HUDEP-2 (cell line): ENCODE results near the gene NPHS1.

Source experiments
- DNase-seq, 76 experiments: peaks; one replicate each; lab custom pipeline; 2025; ENCODE audit not compliant: unreplicated experiment in 76 of 76; lab: John Stamatoyannopoulos, UW

Gene NPHS1

DNA sequence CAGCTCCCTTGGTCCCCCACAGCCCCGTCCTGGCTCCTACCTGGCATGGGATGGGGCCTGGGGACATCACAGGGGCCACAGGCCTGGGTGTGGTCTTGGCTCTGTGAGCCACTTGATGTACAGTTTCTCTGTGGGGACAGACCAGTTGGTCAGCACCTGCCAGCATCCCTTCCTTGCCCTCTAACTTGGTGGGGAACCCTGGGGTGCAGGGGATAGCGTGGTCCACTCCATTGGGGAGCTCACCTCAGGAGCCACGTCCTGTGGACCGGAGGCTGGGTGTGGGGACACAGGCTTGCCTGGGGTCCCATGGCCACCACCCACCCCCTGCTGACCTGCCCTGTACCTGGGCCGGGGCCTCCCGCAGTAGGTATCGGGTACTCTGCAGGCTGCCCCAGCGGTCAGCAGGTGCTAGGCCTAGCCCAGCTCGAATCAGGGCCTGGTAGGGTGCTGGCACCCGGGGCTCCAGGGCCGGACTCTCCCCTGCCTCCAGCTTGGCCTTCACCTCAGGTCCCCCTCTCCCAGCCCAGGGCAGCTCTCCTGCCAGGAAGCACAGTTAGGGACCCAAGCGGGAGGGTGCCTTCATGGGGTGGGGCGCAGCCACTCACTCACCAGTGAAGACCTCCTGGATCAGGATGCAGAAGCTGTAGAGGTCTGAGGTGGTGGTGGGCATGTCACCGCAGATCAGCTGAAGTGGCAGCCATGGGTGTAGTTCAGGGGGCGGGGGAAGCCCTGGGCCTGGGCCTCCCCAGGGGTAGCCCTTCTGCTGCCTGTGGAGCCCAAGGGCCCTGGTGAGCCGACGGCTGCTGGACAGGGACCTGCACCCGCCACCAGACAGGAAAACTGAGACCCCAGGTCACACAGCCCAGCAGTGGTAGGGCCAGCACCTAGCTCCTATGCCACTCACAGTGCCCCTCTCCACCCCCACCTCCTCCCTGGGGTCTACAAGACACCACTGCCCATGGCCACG is 62.0 kb downstream of the NPHS1 start:
- no peak for DNase-seq

DNA sequence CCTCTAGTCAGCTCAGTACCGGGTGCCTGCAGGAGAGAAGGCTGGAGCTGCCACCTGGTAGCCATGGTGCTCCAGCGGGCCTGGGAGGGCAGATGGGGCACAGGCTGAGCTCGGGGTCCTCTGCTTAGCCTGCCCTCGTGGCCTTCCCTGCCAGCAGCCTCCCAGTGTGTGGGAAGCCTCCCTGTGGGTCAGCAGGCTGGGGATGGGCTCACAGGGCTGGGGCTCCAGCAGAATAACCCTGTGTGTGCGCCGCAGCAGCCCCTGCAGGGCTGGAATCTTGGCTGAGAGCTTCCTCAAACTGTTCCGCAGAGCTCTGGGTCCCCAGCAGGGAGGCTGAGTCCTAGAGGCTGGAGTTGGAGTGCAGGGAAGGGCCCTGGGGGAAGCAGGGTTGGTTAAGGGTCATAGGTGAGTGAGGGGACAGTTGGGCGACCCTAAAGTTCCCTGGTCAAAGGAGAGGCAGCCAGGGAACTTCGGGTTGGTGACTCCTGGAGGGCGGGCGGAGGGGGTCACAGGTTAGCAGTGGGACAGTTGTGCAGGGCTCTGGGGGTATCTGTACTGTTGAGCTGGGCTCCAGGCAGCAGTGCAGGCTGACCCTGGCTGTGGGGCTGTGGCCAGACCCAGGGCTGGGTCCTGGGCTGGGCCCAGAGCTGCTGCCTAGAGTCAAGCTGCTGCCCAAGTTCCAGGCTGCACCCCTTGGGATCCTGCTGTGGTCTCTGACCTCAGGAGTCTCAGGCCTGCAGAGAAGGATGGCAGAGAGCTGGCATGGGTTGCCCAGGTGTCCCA is 62.9 kb downstream of the NPHS1 start:
- DNase-seq: no peak

- DNase-seq: no peak
Measured at GRCh38 chr19:35788205-35788960, 63.9 kb downstream of the NPHS1 start.

DNA sequence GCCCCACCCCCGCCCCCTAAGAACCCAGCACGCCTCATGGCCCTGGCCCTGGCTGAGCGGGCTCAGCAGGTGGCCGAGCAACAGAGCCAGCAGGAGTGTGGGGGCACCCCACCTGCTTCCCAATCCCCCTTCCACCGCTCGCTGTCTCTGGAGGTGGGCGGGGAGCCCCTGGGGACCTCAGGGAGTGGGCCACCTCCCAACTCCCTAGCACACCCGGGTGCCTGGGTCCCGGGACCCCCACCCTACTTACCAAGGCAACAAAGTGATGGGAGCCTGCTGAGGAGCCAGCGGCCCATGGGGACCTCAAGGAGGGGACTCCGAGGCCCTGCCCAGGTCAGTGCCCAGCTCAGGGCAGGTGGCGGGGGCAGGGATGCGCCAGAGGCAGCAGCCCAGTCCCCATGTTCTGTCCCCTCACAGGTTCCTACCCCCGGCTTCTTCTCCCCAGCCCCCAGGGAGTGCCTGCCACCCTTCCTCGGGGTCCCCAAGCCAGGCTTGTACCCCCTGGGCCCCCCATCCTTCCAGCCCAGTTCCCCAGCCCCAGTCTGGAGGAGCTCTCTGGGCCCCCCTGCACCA is 65.0 kb downstream of the NPHS1 start:
- no peak for DNase-seq

DNA sequence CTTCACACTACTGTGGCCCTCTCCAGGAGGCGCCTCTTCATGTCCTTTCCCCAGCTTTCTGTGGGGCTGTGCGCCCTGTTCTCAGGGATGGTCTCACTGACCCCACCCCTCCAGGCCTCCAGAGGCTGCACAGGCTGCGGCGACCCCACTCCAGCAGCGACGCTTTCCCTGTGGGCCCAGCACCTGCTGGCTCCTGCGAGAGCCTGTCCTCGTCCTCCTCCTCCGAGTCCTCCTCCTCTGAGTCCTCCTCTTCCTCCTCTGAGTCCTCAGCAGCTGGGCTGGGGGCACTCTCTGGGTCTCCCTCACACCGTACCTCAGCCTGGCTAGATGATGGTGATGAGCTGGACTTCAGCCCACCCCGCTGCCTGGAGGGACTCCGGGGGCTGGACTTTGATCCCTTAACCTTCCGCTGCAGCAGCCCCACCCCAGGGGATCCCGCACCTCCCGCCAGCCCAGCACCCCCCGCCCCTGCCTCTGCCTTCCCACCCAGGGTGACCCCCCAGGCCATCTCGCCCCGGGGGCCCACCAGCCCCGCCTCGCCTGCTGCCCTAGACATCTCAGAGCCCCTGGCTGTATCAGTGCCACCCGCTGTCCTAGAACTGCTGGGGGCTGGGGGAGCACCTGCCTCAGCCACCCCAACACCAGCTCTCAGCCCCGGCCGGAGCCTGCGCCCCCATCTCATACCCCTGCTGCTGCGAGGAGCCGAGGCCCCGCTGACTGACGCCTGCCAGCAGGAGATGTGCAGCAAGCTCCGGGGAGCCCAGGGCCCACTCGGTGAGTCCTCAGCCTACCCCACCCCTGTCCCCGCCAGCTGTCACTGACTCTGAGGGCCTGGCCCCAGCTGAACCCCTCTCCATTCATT is 65.8 kb downstream of the NPHS1 start:
- no peak for DNase-seq

GRCh38 chr19:35785339-35785627 is 67.0 kb downstream of the NPHS1 start:
- no peak for DNase-seq

DNA sequence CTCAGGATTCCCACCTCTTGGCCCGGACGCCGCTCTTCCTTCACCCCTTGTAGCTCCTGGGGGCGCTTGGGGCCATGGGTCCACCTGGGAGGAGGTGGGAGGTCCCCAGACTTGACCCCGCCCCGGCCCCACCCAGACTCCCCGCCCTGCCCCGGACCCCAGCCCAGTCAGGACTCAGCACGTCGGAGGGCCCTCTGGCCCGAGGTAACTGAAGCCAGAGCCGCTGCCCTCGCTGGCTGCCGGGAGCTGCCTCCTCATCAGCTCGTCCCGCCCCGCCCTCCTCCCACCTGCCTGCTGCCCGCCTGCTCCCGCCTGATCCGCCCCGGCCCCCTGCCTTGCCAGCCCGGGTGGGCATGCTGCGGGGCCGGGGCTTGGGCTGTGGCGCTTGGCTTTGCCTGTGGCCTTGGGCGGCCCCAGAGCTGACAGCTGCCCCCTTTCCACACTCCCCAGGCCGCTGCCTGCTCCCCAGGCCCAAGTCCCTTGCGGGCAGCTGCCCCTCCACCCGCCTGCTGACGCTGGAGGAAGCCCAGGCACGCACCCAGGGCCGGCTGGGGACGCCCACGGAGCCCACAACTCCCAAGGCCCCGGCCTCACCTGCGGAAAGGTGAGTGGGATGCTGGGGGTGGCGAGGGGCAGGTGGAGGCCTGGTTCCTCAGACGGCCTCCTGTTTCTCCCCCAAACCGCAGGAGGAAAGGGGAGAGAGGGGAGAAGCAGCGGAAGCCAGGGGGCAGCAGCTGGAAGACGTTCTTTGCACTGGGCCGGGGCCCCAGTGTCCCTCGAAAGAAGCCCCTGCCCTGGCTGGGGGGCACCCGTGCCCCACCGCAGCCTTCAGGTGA is 67.6 kb downstream of the NPHS1 start:
- DNase-seq: no peak

DNA sequence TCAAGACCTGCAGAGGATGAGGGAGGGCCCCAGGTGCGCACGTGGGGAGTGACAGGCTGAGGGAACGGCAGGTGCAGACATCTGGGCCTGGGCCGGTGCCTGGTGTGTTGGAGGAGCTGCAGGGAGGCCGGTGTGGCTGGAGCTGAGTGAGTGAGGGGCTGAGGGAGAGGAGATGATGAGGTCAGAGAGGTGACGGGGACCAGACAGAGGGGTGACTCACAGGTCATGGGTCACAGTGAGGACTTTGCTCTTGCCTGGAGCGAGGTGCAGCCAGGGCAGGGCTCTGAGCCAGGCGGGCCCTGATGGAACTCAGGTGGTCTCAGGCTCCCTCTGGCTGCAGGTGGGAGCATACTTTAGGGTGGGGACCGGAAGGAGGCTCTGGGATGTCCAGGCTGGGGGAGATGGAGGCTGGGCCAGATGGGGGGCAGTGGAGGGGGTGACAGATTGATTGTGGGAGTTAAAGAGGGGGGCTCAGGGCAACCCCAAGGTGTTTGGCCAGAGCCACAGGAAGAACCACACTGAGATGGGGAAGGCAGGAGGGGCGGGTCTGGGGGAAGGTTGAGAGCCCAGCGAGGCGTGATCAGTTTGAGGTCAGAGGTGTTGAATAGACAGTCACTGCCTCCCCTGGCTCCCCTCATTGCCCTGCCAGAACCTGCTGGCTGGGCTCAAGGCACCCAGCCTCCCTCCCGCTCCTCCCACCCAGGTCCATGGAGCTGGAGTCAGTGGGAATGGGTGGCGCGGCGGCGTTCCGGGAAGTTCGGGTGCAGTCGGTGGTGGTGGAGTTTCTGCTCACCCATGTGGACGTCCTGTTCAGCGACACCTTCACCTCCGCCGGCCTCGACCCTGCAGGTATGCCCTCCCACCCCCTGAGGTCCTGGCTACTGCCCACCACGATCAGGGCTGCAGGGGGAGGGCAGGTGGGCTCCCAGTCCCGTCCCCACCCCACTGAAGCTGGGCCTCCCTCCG is 68.6 kb downstream of the NPHS1 start:
- no peak for DNase-seq

DNA sequence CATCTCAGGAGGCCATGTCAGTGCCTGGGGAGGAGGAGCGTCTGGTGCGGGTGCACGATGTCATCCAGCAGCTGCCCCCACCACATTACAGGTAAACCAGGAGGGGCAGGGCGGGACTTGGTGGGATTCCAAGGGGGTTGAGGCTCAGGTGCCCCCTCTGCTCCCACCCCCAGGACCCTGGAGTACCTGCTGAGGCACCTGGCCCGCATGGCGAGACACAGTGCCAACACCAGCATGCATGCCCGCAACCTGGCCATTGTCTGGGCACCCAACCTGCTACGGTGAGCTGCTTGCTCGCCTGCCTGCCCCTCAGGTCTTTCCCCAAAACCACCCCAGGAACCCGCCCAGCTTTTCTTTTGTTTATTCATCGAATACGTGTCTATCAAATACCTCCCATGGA is 69.7 kb downstream of the NPHS1 start:
- DNase-seq: no peak

- DNase-seq: no peak
Measured at GRCh38 chr19:35781650-35782049, 70.7 kb downstream of the NPHS1 start.

GRCh38 chr19:35780717-35781116 is 71.6 kb downstream of the NPHS1 start:
- no peak for DNase-seq

DNA sequence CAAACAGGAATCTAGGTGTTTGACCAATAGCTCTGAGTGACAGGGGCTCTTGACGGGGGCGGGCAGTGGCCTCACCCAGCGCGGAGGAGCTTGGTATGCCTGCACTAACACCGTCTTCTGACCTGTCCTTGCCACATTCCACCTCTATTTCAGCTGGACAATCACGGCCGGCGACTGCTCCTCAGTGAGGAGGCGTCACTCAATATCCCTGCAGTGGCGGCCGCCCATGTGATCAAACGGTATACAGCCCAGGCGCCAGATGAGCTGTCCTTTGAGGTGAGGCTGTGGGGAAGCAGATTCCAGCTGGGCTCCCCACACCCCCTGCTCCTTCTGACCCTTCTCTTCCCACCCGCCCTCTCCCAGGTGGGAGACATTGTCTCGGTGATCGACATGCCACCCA is 72.2 kb downstream of the NPHS1 start:
- no peak for DNase-seq

GRCh38 chr19:35779033-35779432 is 73.3 kb downstream of the NPHS1 start:
- DNase-seq: no peak

GRCh38 chr19:35777961-35778360 is 74.3 kb downstream of the NPHS1 start:
- DNase-seq: no peak

DNA sequence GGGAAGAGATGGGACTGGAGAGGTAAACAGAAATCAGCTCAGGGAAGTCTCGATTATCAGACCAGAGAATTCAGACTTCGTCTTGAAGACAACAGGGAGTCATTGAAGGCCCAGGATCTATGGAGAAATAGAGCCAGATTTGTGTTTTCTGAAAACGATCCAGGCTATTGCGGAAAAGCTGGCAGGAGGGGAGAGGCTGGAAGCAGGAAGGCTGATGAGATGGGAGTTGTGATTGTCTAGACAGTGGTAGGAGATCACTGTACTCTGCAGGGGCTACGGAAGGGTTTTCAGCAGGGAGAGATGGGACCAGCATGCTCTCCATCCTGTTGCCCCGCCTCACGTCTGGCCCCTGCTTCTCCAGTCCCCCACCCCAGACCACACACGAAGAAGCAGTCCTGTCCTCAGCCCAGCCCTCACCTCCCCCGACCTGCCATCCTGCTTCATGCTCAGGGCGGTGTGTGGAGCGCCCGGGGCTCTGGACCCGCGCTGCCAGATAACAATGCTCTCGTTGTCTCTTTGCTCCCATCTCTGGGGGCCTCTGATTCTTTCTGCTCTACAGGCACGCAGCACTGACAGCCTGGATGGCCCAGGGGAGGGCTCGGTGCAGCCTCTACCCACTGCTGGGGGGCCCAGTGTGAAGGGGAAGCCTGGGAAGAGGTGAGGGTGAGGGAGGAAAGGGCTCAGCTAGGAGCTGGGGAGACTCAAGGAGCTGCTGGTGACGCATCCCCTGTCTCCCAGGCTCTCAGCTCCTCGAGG is 75.0 kb downstream of the NPHS1 start:
- no peak for DNase-seq

GRCh38 chr19:35776102-35776788 is 76.1 kb downstream of the NPHS1 start:
- no peak for DNase-seq
